Activated naive CD8-positive, alpha-beta T cell treated with anti-CD3 and anti-CD28 coated beads for 36 hours (primary cell): ENCODE data around the gene GP1BB. TPM values are rescaled to one million over a fixed set of nuclear protein-coding genes. Genes with fewer than 3 reads are reported as not detected.

ENCODE experiments used
- DNase-seq: peaks from one replicate; pipeline ENCODE4 v3.0.0; 2021
- H3K27ac Mint-ChIP-seq: one replicate; pipeline ENCODE4 v1.8.0; 2022; ENCODE audit warnings: mild to moderate bottlenecking, moderate library complexity, mixed read lengths
- H3K27me3 Mint-ChIP-seq: one replicate; pipeline ENCODE4 v1.8.0; 2022; ENCODE audit warnings: mild to moderate bottlenecking, mixed read lengths
- H3K36me3 Mint-ChIP-seq: one replicate; pipeline ENCODE4 v1.8.0; 2021; ENCODE audit warnings: mild to moderate bottlenecking, mixed read lengths
- H3K4me1 Mint-ChIP-seq: one replicate; pipeline ENCODE4 v1.8.0; 2021; ENCODE audit warnings: mixed read lengths
- H3K4me3 Mint-ChIP-seq: one replicate; pipeline ENCODE4 v1.8.0; 2022; ENCODE audit warnings: mild to moderate bottlenecking, moderate library complexity, mixed read lengths
- H3K9me3 Mint-ChIP-seq: one replicate; pipeline ENCODE4 v1.8.0; 2022; ENCODE audit warnings: mixed read lengths
- total RNA-seq, 2 experiments: library from RNA; stranded (reverse); gene quantifications; one replicate each; pipeline ENCODE4 v1.2.3, GENCODE V29; 2021

GP1BB gene
- total RNA-seq, 2 experiments from 2014 or later = not detected

DNA sequence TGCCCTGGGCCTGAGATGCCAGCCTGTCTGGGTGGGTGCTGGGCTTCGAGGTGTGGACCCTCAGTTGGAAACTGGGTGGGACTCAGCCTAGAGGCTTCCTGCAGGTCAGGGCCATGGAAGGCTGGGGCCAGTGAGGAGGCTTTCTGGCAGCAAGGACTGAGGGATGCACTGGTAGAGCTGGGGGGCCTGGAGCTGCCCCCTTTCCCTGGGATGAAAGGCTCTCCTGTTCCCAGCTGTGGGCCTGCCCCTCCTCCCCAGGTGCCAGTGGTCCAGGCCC, 6.6 kb upstream of the GP1BB start:
- Mint-ChIP-seq H3K27ac (no peak overlapping the region), H3K27me3 (peaks cover 41% of the 10 kb centered on the region), H3K4me3 (no peak overlapping the region), H3K4me1 (peaks cover 9% of the 10 kb centered on the region), H3K9me3 (no peaks in the 10 kb centered on the region), H3K36me3 (no peaks in the 10 kb centered on the region)
- DNase-seq = no peak

GRCh38 chr22:19717181-19717580, 6.2 kb upstream of the GP1BB start:
- Mint-ChIP-seq H3K4me1 (peaks cover 9% of the 10 kb centered on the region), H3K27me3 (peaks cover 42% of the 10 kb centered on the region), H3K9me3 (no peaks in the 10 kb centered on the region), H3K4me3 (no peak overlapping the region), H3K36me3 (no peaks in the 10 kb centered on the region), H3K27ac (no peak overlapping the region)
- no peak for DNase-seq

GRCh38 chr22:19717691-19718455, 5.5 kb upstream of the GP1BB start:
- Mint-ChIP-seq H3K4me3 (peak overlapping the region; percentile 68), H3K27me3 (peaks cover 47% of the 10 kb centered on the region), H3K36me3 (no peaks in the 10 kb centered on the region), H3K4me1 (peaks cover 9% of the 10 kb centered on the region), H3K27ac (no peak overlapping the region), H3K9me3 (no peaks in the 10 kb centered on the region)
- peak; percentile 84 for DNase-seq

DNA sequence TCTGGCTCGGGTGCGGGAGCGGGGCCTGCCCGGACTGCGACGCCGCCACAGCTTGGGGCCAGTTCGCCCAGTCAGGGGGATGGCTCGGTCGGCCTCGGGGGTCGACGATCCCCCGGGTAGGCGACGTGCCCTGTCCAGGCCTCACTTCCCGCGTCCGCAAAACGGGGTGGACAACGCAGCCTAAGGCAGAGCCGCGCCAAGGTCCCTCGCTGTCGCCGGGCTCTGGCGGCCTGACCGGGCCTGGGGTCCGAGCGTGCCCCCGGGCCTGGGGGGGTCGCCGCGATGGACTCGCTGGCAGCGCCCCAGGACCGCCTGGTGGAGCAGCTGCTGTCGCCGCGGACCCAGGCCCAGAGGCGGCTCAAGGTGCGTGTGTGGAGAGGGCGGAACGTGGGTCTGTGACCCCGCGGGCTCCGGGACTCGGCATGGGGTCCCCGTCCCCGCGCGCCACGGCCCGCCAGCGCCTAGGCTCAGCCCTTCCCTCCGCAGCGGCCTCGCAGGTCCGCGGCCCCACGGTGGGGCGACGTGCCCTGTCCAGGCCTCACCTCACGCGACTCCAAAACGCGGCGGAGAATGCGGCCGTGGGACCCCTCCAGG, 4.8 kb upstream of the GP1BB start:
- H3K27ac Mint-ChIP-seq = no peak overlapping the region
- no peak overlapping the region for H3K4me3 Mint-ChIP-seq
- peaks cover 47% of the 10 kb centered on the region for H3K27me3 Mint-ChIP-seq
- peaks cover 11% of the 10 kb centered on the region for H3K4me1 Mint-ChIP-seq
- no peaks in the 10 kb centered on the region for H3K9me3 Mint-ChIP-seq
- H3K36me3 Mint-ChIP-seq = no peaks in the 10 kb centered on the region
- no peak for DNase-seq

GRCh38 chr22:19719050-19719482, 4.3 kb upstream of the GP1BB start:
- peaks cover 44% of the 10 kb centered on the region for H3K27me3 Mint-ChIP-seq
- peak; percentile 42 for DNase-seq
- no peaks in the 10 kb centered on the region for H3K36me3 Mint-ChIP-seq
- H3K27ac Mint-ChIP-seq = peak overlapping the region; percentile 21
- peaks cover 11% of the 10 kb centered on the region for H3K4me1 Mint-ChIP-seq
- H3K9me3 Mint-ChIP-seq = no peaks in the 10 kb centered on the region
- peak overlapping the region; percentile 47 for H3K4me3 Mint-ChIP-seq

DNA sequence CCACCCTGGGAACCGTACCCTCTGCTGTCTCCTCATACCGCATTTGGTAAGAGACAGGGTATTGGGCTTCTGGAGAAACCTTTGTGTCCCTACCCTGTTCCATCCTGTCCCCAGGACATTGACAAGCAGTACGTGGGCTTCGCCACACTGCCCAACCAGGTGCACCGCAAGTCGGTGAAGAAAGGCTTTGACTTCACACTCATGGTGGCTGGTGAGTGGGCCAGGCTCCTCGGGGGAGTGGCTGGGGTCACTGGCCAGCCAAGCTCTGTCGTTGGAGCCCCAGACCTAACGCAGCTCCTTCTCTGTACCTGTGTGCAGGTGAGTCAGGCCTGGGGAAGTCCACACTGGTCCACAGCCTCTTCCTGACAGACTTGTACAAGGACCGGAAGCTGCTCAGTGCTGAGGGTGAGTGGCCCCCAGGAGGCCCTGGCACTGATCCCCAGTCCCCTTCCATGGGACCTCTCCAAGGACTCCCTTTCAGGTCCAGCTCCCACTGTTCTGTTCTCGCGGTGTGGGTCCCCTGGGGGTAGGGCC, 3.8 kb upstream of the GP1BB start:
- H3K4me3 Mint-ChIP-seq = peak overlapping the region; percentile 47
- no peak for DNase-seq
- H3K27ac Mint-ChIP-seq = peak overlapping the region; percentile 21
- no peaks in the 10 kb centered on the region for H3K36me3 Mint-ChIP-seq
- H3K9me3 Mint-ChIP-seq = no peaks in the 10 kb centered on the region
- H3K4me1 Mint-ChIP-seq = peaks cover 11% of the 10 kb centered on the region
- peaks cover 46% of the 10 kb centered on the region for H3K27me3 Mint-ChIP-seq

DNA sequence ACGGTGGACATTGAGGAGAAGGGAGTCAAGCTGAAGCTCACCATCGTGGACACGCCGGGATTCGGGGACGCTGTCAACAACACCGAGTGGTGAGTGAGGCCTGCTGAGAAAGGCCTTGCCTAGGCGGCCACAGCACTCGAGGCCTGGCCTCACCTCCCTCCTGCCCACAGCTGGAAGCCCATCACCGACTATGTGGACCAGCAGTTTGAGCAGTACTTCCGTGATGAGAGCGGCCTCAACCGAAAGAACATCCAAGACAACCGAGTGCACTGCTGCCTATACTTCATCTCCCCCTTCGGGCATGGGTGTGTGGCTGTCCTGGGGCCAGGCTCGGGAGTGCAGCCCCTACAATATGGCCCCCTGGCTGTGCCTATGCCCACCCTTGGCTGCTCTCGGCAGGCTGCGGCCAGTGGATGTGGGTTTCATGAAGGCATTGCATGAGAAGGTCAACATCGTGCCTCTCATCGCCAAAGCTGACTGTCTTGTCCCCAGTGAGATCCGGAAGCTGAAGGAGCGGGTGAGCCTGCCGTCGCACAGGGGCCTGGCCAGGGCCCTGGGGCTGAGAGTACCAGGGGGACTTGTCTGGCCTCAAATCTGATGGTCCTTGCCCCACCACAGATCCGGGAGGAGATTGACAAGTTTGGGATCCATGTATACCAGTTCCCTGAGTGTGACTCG, 3.0 kb upstream of the GP1BB start:
- no peak for DNase-seq
- Mint-ChIP-seq H3K36me3 (no peaks in the 10 kb centered on the region), H3K4me3 (no peak overlapping the region), H3K9me3 (no peaks in the 10 kb centered on the region), H3K27ac (no peak overlapping the region), H3K27me3 (peaks cover 51% of the 10 kb centered on the region), H3K4me1 (peaks cover 15% of the 10 kb centered on the region)

- Mint-ChIP-seq H3K27me3 (peaks cover 54% of the 10 kb centered on the region), H3K27ac (no peak overlapping the region), H3K9me3 (no peaks in the 10 kb centered on the region), H3K4me1 (peaks cover 15% of the 10 kb centered on the region), H3K36me3 (no peaks in the 10 kb centered on the region), H3K4me3 (no peak overlapping the region)
- no peak for DNase-seq
These were observed 2.4 kb upstream of the GP1BB start for GRCh38 chr22:19720999-19721329.

DNA sequence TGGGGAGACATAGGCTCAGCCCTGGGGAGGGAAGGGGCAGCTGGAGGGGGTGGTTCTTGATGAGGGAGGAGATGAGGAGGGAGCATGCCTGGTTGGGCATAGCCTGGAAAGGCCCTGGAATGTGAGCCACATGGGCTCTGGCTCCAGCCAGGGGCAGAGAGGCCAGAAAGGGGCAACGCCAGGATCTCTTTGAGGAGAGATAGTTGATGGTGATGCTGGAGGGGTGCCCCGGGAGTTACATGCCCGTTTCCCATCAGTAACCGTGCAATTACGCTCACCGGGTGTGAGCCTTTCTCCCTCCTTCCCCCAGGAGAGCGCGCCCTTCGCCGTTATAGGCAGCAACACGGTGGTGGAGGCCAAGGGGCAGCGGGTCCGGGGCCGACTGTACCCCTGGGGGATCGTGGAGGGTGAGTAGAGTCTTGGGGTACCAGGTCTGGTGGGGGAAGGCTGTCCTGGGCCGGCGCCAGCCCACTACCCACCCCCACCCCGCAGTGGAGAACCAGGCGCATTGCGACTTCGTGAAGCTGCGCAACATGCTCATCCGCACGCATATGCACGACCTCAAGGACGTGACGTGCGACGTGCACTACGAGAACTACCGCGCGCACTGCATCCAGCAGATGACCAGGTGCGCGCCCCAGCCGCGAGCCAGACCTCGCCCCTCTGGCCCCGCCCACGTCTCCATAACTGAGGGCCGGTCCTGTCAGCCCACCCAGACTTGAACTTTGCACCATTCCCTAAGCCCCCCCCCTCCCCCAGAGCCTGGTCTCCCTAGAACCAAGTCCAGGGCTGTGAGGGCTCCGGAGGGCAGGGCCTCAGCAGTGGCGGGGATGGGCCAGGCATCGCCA, 1.8 kb upstream of the GP1BB start:
- no peaks in the 10 kb centered on the region for H3K9me3 Mint-ChIP-seq
- no peak for DNase-seq
- no peak overlapping the region for H3K27ac Mint-ChIP-seq
- H3K4me3 Mint-ChIP-seq = no peak overlapping the region
- H3K36me3 Mint-ChIP-seq = no peaks in the 10 kb centered on the region
- peaks cover 15% of the 10 kb centered on the region for H3K4me1 Mint-ChIP-seq
- H3K27me3 Mint-ChIP-seq = peaks cover 54% of the 10 kb centered on the region

DNA sequence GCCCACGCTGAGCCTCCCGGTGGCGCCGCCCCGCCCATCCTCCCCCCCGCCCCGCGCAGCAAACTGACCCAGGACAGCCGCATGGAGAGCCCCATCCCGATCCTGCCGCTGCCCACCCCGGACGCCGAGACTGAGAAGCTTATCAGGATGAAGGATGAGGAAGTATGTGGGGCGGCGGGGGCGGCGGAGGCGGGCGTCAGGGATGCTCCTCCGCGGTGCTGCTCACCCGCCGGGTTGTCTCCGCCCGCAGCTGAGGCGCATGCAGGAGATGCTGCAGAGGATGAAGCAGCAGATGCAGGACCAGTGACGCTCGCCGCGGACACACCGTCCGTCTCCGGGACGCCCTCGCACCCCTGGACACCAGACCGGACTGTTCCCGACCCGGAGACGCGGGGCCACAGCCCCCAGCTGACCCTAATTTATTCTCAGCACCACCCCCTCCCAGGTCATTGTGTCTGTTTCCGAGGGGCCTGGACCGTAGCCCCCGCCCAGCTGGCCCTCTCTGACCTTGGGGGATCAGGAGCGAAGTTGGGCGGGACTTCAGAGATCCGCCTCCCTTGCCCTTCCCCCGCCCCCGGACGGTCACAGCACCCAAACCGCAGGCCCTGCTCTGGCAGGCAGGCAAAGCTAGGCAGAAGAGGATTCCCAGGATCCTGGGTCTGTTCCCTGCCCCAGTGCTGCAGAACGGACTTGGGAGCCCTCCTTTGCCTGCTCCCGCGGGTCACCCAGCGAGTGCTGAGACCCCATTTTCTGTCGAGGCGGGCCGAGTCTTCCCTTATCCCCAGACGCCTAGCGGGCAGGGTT, 959 bp upstream of the GP1BB start:
- Mint-ChIP-seq H3K4me3 (no peak overlapping the region), H3K27ac (no peak overlapping the region), H3K36me3 (no peaks in the 10 kb centered on the region), H3K4me1 (peaks cover 15% of the 10 kb centered on the region), H3K27me3 (peaks cover 57% of the 10 kb centered on the region), H3K9me3 (no peaks in the 10 kb centered on the region)
- no peak for DNase-seq

GRCh38 chr22:19722982-19723231, 432 bp upstream of the GP1BB start:
- H3K27me3 Mint-ChIP-seq = peaks cover 58% of the 10 kb centered on the region
- no peak overlapping the region for H3K4me3 Mint-ChIP-seq
- no peaks in the 10 kb centered on the region for H3K9me3 Mint-ChIP-seq
- no peak for DNase-seq
- H3K4me1 Mint-ChIP-seq = peaks cover 11% of the 10 kb centered on the region
- H3K27ac Mint-ChIP-seq = no peak overlapping the region
- no peaks in the 10 kb centered on the region for H3K36me3 Mint-ChIP-seq

DNA sequence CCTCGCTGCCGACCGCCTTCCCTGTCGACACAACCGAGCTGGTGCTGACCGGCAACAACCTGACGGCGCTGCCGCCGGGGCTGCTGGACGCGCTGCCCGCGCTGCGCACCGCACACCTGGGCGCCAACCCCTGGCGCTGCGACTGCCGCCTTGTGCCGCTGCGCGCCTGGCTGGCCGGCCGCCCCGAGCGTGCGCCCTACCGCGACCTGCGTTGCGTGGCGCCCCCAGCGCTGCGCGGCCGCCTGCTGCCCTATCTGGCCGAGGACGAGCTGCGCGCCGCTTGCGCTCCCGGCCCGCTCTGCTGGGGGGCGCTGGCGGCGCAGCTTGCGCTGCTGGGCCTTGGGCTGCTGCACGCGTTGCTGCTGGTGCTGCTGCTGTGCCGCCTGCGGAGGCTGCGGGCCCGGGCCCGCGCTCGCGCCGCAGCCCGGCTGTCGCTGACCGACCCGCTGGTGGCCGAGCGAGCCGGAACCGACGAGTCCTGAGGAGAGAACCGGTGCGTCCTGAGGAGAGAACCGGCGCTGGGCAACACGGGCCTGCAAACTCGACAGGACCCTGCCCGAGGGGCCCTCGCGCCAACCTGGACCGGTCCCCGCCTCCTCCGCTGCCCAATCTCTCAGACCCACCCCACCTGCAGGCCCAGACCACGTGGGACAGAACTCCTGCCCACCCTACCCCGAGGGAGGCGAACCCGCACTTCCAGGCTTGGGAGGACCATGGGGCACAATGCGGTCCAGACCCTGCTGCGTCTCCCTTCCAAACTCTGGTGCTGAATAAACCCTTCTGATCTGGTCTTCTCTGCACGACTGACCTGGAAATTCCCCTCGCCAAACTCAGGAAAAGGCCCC, 866 bp downstream of the GP1BB start:
- peaks cover 10% of the 10 kb centered on the region for H3K4me1 Mint-ChIP-seq
- peaks cover 56% of the 10 kb centered on the region for H3K27me3 Mint-ChIP-seq
- H3K9me3 Mint-ChIP-seq = no peaks in the 10 kb centered on the region
- peak; percentile 65 for DNase-seq
- H3K36me3 Mint-ChIP-seq = no peaks in the 10 kb centered on the region
- H3K4me3 Mint-ChIP-seq = peak overlapping the region; percentile 52
- H3K27ac Mint-ChIP-seq = no peak overlapping the region

- Mint-ChIP-seq H3K27me3 (peaks cover 49% of the 10 kb centered on the region), H3K9me3 (no peaks in the 10 kb centered on the region), H3K36me3 (no peaks in the 10 kb centered on the region), H3K4me1 (peaks cover 5% of the 10 kb centered on the region), H3K4me3 (peak overlapping the region; percentile 52), H3K27ac (no peak overlapping the region)
- DNase-seq = no peak
These were observed 1.8 kb downstream of the GP1BB start for GRCh38 chr22:19724927-19725661.
